Kidney (tissue), 14 donors: Measurements from ENCODE around the gene KCNJ5. TPM values are rescaled to one million over a fixed set of nuclear protein-coding genes. Genes with fewer than 3 reads are reported as not detected.

Experiments used
- DNase-seq, 5 donors: peaks; one replicate each; pipeline ENCODE4 v3.0.0-alpha.2; 2013 to 2020
- FAIRE-seq: peaks from 2 replicates; lab custom pipeline; 2012; peaks lifted over from hg19 to GRCh38; lab: Jason Lieb, UNC
- H3K27ac ChIP-seq, 2 donors: one replicate each; pipeline ENCODE4 v1.7.0; 2013; ENCODE audit warnings: low read depth in 2 of 2, low read length in 2 of 2, inconsistent platforms in 1 of 2
- H3K27me3 ChIP-seq: one replicate; pipeline ENCODE4 v1.7.1; 2013; ENCODE audit warnings: low read length, inconsistent platforms; ENCODE audit not compliant: control insufficient read depth, insufficient read depth
- H3K36me3 ChIP-seq, 3 donors: one replicate each; pipeline versions ENCODE4 v1.7.0 to v1.7.1; 2013; ENCODE audit warnings: low read length in 3 of 3, control low read depth in 1 of 3, inconsistent platforms in 1 of 3; ENCODE audit not compliant: insufficient read depth in 3 of 3, control insufficient read depth in 2 of 3
- H3K4me1 ChIP-seq, 3 donors: one replicate each; pipeline versions ENCODE4 v1.7.0 to v1.7.1; 2013; ENCODE audit warnings: low read length in 3 of 3, inconsistent platforms in 1 of 3, low read depth in 1 of 3; ENCODE audit not compliant: control insufficient read depth in 2 of 3, insufficient read depth in 2 of 3
- H3K4me3 ChIP-seq, 3 donors: one replicate each; pipeline versions ENCODE4 v1.7.0 to v1.8.1; 2013; ENCODE audit warnings: low read length in 3 of 3, control low read depth in 1 of 3, inconsistent platforms in 1 of 3
- H3K9ac ChIP-seq, 3 donors: one replicate each; pipeline versions ENCODE4 v1.7.0 to v1.7.1; 2013; ENCODE audit warnings: low read length in 3 of 3, control low read depth in 1 of 3, inconsistent platforms in 1 of 3
- H3K9me3 ChIP-seq, 3 donors: one replicate each; pipeline versions ENCODE4 v1.7.0 to v1.7.1; 2013; ENCODE audit warnings: low read length in 3 of 3, control low read depth in 1 of 3, inconsistent platforms in 1 of 3; ENCODE audit not compliant: control insufficient read depth in 2 of 3, insufficient read depth in 1 of 3
- CTCF ChIP-seq: IDR thresholded peaks from 3 replicates; pipeline ENCODE4 v1.5.1; 2012; ENCODE audit warnings: mild to moderate bottlenecking, moderate library complexity, borderline replicate concordance; ENCODE audit not compliant: insufficient read depth; ENCODE audit errors: extremely low read depth
- intact Hi-C: fragments of 100-400 bp; cut with DNase I; formaldehyde crosslinking; loops from one replicate; pipeline ENCODE4 v1.11.1; 2022
- polyA plus RNA-seq: library from polyadenylated mRNA; stranded (reverse); fragments of 350-450 nt; fragmentation: Illumina TruSeq; extraction: RNeasy Lipid Tissue Mini Kit (QIAGEN cat#74804); gene quantifications from one replicate; pipeline ENCODE4 v1.2.3, GENCODE V29; 2014; ENCODE audit warnings: low read depth, low replicate concordance; ENCODE audit not compliant: insufficient read depth
- total RNA-seq: library from RNA; stranded (reverse); fragmentation: NEBNext Ultra II Directional; extraction: Animal tissue kit (Norgen Biotek cat#: 25700); gene quantifications from one replicate; pipeline ENCODE4 v1.2.1, GENCODE V29; 2021
- donor health status: control.
- donor health status: control.
- donor health status: control.
- donor health status: control.
- donor health status: control.
- donor health status: DM: yes; HTN: yes; CAD: no.
- donor health status: Normal renal cell carcinoma (clear cell type).

Gene KCNJ5
- total and polyA plus RNA-seq, 2 donors from 2014 or later: 5.7 to 6.5 TPM

GRCh38 chr11:128882451-128882850 lies 8.7 kb upstream of the KCNJ5 start:
- intact Hi-C loops: no loop called here
- H3K27ac ChIP-seq: no peak overlapping the region
- DNase-seq: peak in 1 of 5 donors; percentile 3
- no peaks in the 10 kb centered on the region for H3K36me3 ChIP-seq
- H3K9ac ChIP-seq: no peak overlapping the region
- TF ChIP-seq CTCF: no peak
- no peak overlapping the region for H3K4me3 ChIP-seq
- FAIRE-seq: no peak
- H3K9me3 ChIP-seq: no peaks in the 10 kb centered on the region
- H3K4me1 ChIP-seq: no peaks in the 10 kb centered on the region
- no peaks in the 10 kb centered on the region for H3K27me3 ChIP-seq

GRCh38 chr11:128884054-128884453 lies 7.1 kb upstream of the KCNJ5 start:
- H3K4me3 ChIP-seq: no peak overlapping the region
- FAIRE-seq: no peak
- H3K27ac ChIP-seq: no peak overlapping the region
- no peaks in the 10 kb centered on the region for H3K9me3 ChIP-seq
- H3K9ac ChIP-seq: no peak overlapping the region
- peak in 1 of 5 donors; percentile 7 for DNase-seq
- TF ChIP-seq CTCF: no peak
- intact Hi-C loops: no loop called here
- no peaks in the 10 kb centered on the region for H3K4me1 ChIP-seq
- no peaks in the 10 kb centered on the region for H3K27me3 ChIP-seq
- no peaks in the 10 kb centered on the region for H3K36me3 ChIP-seq

- intact Hi-C loops: loop anchor here (5.0 kb wide), 1 partner anchor 72 kb away; no protein-coding TSS in a partner anchor
- Histone ChIP-seq H3K9me3 (no peaks in the 10 kb centered on the region), H3K9ac (no peak overlapping the region), H3K27ac (no peak overlapping the region), H3K27me3 (no peaks in the 10 kb centered on the region), H3K4me1 (peaks cover 0 to 2% (median 0%) of the 10 kb centered on the region in 3 donors), H3K4me3 (no peak overlapping the region), H3K36me3 (no peaks in the 10 kb centered on the region)
- peak in 4 of 5 donors; percentile 85 to 87 (median 86) for DNase-seq
- FAIRE-seq: peak; percentile 92
- TF ChIP-seq CTCF: peak; percentile 80
These were observed 6.3 kb upstream of the KCNJ5 start for GRCh38 chr11:128884703-128885338.
